GM08714 (cell line): ENCODE data around the gene TBC1D12.
"Not testable (repeated sequence)": the region's sequence is repeated elsewhere in the genome, so short reads cannot be mapped to it uniquely, and the experiment has no call there.

Experiments
- H3K4me3 ChIP-seq: fragments of 200-500 bp; sonication (Bioruptor generic); 2 replicates; pipeline ENCODE4 v1.5.1; 2014; ENCODE audit warnings: mild to moderate bottlenecking, low read length, inconsistent platforms
- ZNF274 ChIP-seq: IDR thresholded peaks from 2 replicates; pipeline ENCODE4 v1.6.1; 2012; ENCODE audit warnings: mild to moderate bottlenecking, low read depth, low read length

Gene TBC1D12

GRCh38 chr10:94402204-94402842 lies at the start of gene TBC1D12:
Gene TBC1D12 (plus strand): TSS chr10:94402541. CDS start chr10:94402614, 73 bp downstream.
- peak within 1 kb of the TSS; percentile 96 for H3K4me3 ChIP-seq

GRCh38 chr10:94353336-94353735 lies 49.0 kb upstream of the TBC1D12 start:
- no peak overlapping the region for H3K4me3 ChIP-seq
- no peak for TF ChIP-seq ZNF274

More at GRCh38 chr10:94402204-94402842, at the start of gene TBC1D12:
- TF ChIP-seq ZNF274 = no peak

DNA sequence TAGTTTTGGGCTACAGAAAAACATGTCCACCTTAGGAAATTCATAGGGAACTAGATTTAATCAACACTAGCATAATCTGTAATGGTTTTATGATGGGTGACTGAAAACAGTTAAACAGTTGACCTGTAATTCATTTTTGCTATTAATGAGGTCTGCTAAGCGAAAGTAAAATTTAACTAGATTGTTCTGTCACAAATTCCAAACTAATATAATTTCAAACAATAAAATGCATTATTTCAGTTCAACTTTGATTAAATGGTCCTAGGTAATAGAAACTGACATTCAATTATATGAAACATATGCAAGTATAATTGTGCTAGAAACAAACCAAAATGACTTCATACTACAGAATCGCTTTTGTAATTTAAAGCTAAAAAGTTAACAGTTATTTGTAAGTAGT lies 46.5 kb upstream of the TBC1D12 start:
- TF ChIP-seq ZNF274 = no peak
- no peak overlapping the region for H3K4me3 ChIP-seq

DNA sequence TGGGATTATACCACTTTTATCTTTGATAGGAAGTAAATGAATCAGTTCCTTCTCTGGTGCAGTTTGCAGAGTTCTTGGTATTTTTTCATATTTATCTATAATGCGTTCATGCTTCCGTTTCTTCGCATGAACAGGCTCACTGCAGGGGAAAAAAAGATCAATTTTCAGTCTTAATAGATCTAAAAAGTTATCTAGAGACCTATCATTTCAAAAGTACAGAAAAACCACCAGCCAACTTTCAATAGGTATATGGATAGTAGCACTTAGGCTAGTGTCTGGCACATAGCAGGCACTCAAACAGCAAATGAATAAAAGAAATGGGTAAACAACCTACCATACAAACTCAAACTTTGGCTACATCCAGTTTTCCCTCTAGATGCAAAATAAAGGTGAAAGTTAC lies 45.1 kb upstream of the TBC1D12 start:
- no peak overlapping the region for H3K4me3 ChIP-seq
- no peak for TF ChIP-seq ZNF274

GRCh38 chr10:94358480-94358879 lies 43.9 kb upstream of the TBC1D12 start:
- H3K4me3 ChIP-seq = no peak overlapping the region
- no peak for TF ChIP-seq ZNF274

DNA sequence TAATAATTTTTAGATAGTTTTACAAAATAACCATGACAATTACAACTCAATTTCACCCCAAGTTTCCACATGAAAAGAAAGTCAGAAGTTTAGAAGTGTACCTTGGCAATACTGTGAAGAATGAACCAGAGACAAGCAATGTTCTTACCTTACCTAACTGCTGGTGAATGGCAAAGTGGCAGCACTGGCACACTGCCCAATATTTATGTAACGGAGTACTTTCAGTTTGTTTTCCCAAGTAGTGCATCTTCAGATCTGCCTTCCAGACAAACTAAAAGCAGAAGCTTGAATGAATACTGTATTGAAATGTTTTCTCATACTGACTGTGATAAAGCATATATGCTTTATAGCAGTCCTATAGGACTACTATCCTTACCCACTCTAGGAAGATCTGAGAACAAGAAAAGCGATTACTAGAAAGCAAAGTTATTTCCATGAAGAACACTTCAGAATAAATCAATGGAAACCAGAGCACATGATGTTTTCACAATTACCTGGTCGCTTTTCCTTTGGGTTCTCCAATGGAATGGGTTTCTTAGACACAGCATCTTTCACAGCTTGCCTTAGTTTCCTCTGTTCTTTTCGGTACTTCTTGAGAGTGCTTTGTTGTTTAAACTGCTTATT lies 41.1 kb upstream of the TBC1D12 start:
- peak overlapping the region; percentile 78; the same call in 1 of the 2 replicates for H3K4me3 ChIP-seq
- no peak for TF ChIP-seq ZNF274

DNA sequence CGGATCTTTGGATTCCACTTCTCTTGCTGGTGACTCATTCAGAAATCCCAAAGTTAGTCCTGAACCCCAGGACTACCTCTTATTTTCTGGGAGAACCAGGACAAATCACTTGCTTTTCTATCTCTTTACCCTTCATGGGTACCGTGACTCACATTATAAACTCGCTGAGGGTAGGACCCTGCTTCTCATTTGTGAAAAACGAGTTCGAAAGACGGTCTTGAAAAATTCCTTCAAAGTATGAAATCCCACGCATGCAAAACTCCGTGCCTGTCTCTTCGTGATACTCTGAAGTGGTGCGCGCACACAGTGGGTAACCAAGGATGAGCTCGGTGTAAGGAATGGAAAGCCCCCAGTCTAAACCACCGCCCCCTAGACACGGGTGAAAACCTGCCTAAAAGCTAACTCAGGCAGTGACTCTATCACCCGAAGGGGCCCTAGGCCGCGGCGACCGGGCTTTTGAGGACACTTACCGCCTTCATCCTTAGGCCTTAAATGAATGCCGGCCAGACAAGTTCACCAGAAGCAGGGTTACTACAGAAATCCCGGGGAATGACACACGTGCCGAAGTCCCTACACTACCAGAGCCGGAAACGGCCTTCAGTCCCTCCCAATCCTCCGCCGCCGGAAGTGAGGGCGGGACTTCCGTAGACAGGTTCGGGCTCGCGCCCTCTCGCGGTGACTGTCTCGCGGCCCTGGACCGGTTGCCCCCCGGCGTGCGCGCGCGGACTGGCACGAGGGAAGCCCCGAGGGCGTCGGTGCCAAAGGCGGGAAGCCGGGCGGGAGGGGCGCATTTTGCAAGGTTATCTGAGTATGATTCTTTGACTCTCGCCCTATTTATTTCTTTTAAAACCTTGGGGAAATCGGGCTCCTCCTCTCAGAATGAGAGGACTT lies 39.7 kb upstream of the TBC1D12 start, which contains the start of gene NOC3L:
NOC3L (minus strand) TSS at position 580 of the 891 bp plus-strand sequence; CDS start at position 479, 101 bp downstream.
- no peak for TF ChIP-seq ZNF274

DNA sequence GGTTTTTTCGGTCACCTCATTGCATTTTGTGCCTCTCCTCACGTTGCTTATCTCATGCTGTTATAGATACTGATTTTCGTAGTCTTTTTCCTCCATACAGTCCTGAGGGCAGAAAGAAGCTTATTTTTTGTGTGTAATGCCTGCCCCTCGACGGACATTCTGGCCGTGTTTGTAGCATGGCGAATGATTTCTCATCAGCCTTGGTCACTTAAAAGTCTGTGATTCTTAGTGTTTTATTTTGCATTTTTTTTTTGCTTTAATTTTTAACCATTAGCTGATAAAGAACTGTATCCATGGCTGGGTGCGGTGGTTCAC lies 39.1 kb upstream of the TBC1D12 start:
- TF ChIP-seq ZNF274 = no peak
- peak overlapping the region; percentile 78; the same call in 1 of the 2 replicates for H3K4me3 ChIP-seq

More for the DNA sequence above, 39.7 kb upstream of the TBC1D12 start, which contains the start of gene NOC3L:
- peak within 1 kb of the TSS; percentile 78 for H3K4me3 ChIP-seq

DNA sequence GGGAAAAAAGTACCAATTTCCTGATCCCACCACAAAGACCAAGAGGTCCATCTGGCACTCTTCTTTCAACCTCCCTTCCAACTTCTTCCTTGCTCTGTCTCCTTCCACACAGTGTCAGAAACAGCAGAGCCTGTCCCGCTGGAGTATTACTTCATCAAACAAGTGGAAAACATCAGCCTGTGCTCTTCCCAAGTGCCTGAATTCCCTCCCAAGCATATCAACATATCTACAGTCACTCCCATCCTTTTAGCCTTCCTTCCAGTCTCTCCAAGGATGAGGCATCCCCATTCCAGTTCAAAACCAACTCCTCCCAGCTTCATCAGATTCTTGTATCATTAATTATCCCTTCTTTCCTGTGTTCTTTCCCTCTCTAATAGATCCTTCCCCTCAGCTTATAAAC lies 37.9 kb upstream of the TBC1D12 start:
- no peak overlapping the region for H3K4me3 ChIP-seq
- no peak for TF ChIP-seq ZNF274

- H3K4me3 ChIP-seq = no peak overlapping the region
- no peak for TF ChIP-seq ZNF274
Observed at GRCh38 chr10:94366382-94366781, 36.0 kb upstream of the TBC1D12 start.

- TF ChIP-seq ZNF274 = no peak
- H3K4me3 ChIP-seq = no peak overlapping the region
Observed at GRCh38 chr10:94370501-94370900, 31.8 kb upstream of the TBC1D12 start.

GRCh38 chr10:94375374-94375773 lies 27.0 kb upstream of the TBC1D12 start:
- no peak overlapping the region for H3K4me3 ChIP-seq
- TF ChIP-seq ZNF274 = no peak

GRCh38 chr10:94376865-94377264 lies 25.5 kb upstream of the TBC1D12 start:
- TF ChIP-seq ZNF274 = no peak
- no peak overlapping the region for H3K4me3 ChIP-seq

- H3K4me3 ChIP-seq = no peak overlapping the region
- no peak for TF ChIP-seq ZNF274
Observed at GRCh38 chr10:94383530-94383929, 18.8 kb upstream of the TBC1D12 start.

- H3K4me3 ChIP-seq = not testable (repeated sequence)
Observed at GRCh38 chr10:94385733-94386132, 16.6 kb upstream of the TBC1D12 start.

DNA sequence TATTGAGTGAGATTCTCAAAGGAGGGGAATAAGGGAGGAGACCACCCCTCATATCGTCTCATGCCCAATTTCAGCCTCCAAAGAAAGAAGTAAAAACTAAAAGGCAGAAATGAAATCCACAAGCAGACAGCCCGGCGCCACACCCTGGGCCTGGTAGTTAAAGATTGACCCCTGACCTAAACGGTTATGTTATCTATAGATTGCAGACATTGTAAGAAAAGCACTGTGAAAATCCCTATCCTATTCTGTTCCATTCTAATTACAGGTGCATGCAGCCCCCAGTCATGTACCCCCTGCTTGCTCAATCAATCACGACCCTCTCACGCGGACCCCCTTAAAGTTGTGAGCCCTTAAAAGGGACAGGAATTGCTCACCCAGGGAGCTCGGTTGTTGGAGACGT lies 10.2 kb upstream of the TBC1D12 start:
- H3K4me3 ChIP-seq = not testable (repeated sequence)
